ENCODE measurements around the gene NAT8. TPM values are rescaled to one million over a fixed set of nuclear protein-coding genes. Genes with fewer than 3 reads are reported as not detected.
"Not testable (repeated sequence)": the region's sequence is repeated elsewhere in the genome, so short reads cannot be mapped to it uniquely, and the experiment has no call there.

Gene NAT8
- total and polyA plus RNA-seq, 7 experiments from 2014 or later, result not detected

DNA sequence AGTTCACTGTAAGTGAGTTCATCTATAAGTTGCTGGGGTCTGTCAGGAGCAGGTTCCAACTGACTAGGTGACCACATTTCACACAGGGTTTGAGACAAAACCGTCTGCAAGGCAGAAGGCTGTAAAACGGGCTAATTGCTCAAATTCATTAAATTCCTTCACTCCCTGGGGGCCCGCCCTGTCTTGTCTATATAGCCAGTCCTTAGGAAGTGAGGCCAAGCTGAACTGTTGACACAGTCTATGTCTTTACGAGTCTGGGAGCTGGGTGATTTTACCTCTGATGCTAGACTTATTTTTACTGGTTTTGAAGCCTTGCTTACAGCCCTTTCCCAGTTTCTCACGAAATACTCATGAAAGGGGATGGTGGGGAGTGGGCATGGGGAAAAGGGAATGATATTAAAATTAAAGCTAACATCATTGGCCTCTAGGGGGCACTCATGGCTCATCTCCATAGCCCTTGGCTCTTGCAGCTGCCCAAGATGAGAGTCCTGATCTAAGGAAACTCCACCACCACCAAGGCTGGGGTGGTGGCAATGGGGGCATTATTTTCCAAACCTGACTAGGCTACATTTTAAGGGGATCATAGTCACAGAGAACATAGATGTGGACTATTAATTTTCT, 37.8 kb upstream of the NAT8 start:
- H3K27me3 ChIP-seq (ENCODE audit: control insufficient read depth in 2 of 2, insufficient read depth in 2 of 2, low read length in 2 of 2); H3K36me3 Mint-ChIP-seq; H3K36me3 ChIP-seq (ENCODE audit: control insufficient read depth in 2 of 3, insufficient read depth in 3 of 3, low read length in 3 of 3); H3K4me1 Mint-ChIP-seq; intact Hi-C loops (cut with micrococcal nuclease); H3K27me3 Mint-ChIP-seq; H3K27ac Mint-ChIP-seq; H3K4me3 Mint-ChIP-seq; POLR2A ChIA-PET; H3K9me3 ChIP-seq (ENCODE audit: control insufficient read depth in 2 of 3, low read length in 3 of 3); H3K27ac ChIP-seq (ENCODE audit: low read depth, low read length); H3K4me3 ChIP-seq (ENCODE audit: low read length); H3K4me1 ChIP-seq (ENCODE audit: control insufficient read depth in 2 of 2, insufficient read depth in 2 of 2, low read length in 2 of 2); H3K9me3 Mint-ChIP-seq: not testable (repeated sequence)
- ATAC-seq (peak; percentile 63), DNase-seq (peak in 2 of 9 donors; percentile 4 to 14)
- CTCF ChIA-PET, result interaction anchor here (0.6 kb wide), 1 partner anchor 713 kb away, joined by 3 read pairs; no protein-coding TSS in a partner anchor

DNA sequence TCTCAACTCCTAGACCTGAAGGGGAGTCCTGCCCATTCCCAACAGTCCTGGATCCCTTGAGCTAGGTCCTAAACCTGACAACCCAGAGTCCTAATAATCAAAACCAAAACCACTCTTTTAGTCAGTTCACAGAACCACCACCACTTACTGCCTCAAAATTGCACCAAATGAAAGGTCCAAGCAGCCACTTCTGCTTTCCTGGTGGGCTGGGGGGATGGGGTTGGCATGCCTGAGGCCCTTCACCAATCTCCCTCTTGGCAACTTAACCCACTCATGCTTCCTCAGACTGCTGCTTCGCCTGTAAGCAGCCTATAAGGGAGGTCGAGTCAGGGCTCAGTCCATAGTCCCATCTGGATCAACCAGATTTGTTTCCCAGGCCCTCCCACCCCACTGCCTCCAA, 37.0 kb upstream of the NAT8 start:
- H3K9me3 Mint-ChIP-seq; H3K27ac ChIP-seq (ENCODE audit: low read depth, low read length); POLR2A ChIA-PET; H3K27ac Mint-ChIP-seq; H3K36me3 ChIP-seq (ENCODE audit: control insufficient read depth in 2 of 3, insufficient read depth in 3 of 3, low read length in 3 of 3); H3K9me3 ChIP-seq (ENCODE audit: control insufficient read depth in 2 of 3, low read length in 3 of 3); H3K4me3 Mint-ChIP-seq; ATAC-seq; H3K4me3 ChIP-seq (ENCODE audit: low read length); H3K27me3 ChIP-seq (ENCODE audit: control insufficient read depth in 2 of 2, insufficient read depth in 2 of 2, low read length in 2 of 2); DNase-seq; H3K4me1 ChIP-seq (ENCODE audit: control insufficient read depth in 2 of 2, insufficient read depth in 2 of 2, low read length in 2 of 2); CTCF ChIA-PET; H3K4me1 Mint-ChIP-seq; H3K27me3 Mint-ChIP-seq; intact Hi-C loops (cut with micrococcal nuclease): not testable (repeated sequence)
- H3K36me3 Mint-ChIP-seq, result peaks cover 0 to 12% (median 0%) of the 10 kb centered on the region in 5 donors

- H3K9me3 Mint-ChIP-seq; H3K4me1 Mint-ChIP-seq; H3K27me3 ChIP-seq (ENCODE audit: control insufficient read depth in 2 of 2, insufficient read depth in 2 of 2, low read length in 2 of 2); H3K27me3 Mint-ChIP-seq; H3K27ac ChIP-seq (ENCODE audit: low read depth, low read length); H3K4me3 ChIP-seq (ENCODE audit: low read length); H3K9me3 ChIP-seq (ENCODE audit: control insufficient read depth in 2 of 3, low read length in 3 of 3); ATAC-seq; H3K36me3 ChIP-seq (ENCODE audit: control insufficient read depth in 2 of 3, insufficient read depth in 3 of 3, low read length in 3 of 3); H3K4me1 ChIP-seq (ENCODE audit: control insufficient read depth in 2 of 2, insufficient read depth in 2 of 2, low read length in 2 of 2); POLR2A ChIA-PET; DNase-seq; intact Hi-C loops (cut with micrococcal nuclease); H3K4me3 Mint-ChIP-seq; H3K27ac Mint-ChIP-seq; CTCF ChIA-PET: not testable (repeated sequence)
- H3K36me3 Mint-ChIP-seq, result peaks cover 0 to 24% (median 4%) of the 10 kb centered on the region in 5 donors
These were observed 35.8 kb upstream of the NAT8 start for GRCh38 chr2:73678008-73678407.

DNA sequence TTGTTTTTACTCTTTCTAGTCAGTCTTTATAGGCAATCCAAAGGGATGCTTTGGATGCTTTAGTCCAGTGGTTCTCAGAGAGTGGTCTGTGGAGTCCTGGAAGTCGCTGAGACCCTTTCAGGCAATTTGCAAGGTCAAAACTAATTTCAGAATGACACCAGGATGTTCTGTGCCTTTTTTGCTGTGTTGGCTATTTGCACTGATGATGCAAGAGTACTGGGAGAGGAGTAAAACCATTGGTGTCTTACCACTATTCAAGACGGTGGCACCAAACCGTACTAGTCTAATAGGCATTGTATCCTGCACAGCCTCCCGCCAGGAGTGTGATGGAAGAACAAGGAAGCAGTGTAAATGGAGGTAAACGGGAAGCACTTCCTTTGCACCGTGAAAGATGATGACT, 34.0 kb upstream of the NAT8 start:
- H3K4me3 ChIP-seq (ENCODE audit: low read length); H3K36me3 ChIP-seq (ENCODE audit: control insufficient read depth in 2 of 3, insufficient read depth in 3 of 3, low read length in 3 of 3); H3K27ac ChIP-seq (ENCODE audit: low read depth, low read length); DNase-seq; CTCF ChIA-PET; ATAC-seq; intact Hi-C loops (cut with micrococcal nuclease); H3K9me3 Mint-ChIP-seq; H3K4me1 ChIP-seq (ENCODE audit: control insufficient read depth in 2 of 2, insufficient read depth in 2 of 2, low read length in 2 of 2); H3K27me3 Mint-ChIP-seq; H3K27me3 ChIP-seq (ENCODE audit: control insufficient read depth in 2 of 2, insufficient read depth in 2 of 2, low read length in 2 of 2); H3K9me3 ChIP-seq (ENCODE audit: control insufficient read depth in 2 of 3, low read length in 3 of 3); H3K27ac Mint-ChIP-seq; H3K4me1 Mint-ChIP-seq; H3K4me3 Mint-ChIP-seq; POLR2A ChIA-PET: not testable (repeated sequence)
- H3K36me3 Mint-ChIP-seq, result peaks cover 0 to 34% (median 7%) of the 10 kb centered on the region in 5 donors

DNA sequence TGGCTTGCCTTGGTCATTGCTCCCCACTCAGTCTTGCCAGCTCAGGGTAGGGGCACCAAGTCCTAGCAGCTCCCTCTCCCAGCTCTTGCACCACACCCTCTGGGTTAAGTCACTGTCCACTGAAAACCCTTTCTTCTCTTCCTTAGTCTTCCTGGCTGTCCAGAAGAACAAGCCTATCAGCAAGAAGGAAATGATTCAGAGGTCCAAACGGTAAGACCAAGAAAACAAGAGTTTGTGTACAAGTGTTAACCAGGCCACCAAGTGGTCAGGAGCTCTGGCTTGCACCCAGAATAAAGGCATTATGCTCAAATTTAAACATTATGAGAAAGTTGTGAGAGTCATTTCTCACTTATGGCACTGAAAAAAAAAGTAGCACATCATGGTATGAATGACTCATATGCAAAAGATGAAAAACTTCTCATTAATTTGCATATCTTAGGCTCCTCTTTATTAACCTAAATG, 32.5 kb upstream of the NAT8 start:
- H3K4me3 ChIP-seq (ENCODE audit: low read length); H3K4me1 ChIP-seq (ENCODE audit: control insufficient read depth in 2 of 2, insufficient read depth in 2 of 2, low read length in 2 of 2); ATAC-seq; H3K4me3 Mint-ChIP-seq; H3K27ac Mint-ChIP-seq; H3K27me3 ChIP-seq (ENCODE audit: control insufficient read depth in 2 of 2, insufficient read depth in 2 of 2, low read length in 2 of 2); CTCF ChIA-PET; H3K9me3 Mint-ChIP-seq; H3K27me3 Mint-ChIP-seq; H3K36me3 ChIP-seq (ENCODE audit: control insufficient read depth in 2 of 3, insufficient read depth in 3 of 3, low read length in 3 of 3); intact Hi-C loops (cut with micrococcal nuclease); H3K9me3 ChIP-seq (ENCODE audit: control insufficient read depth in 2 of 3, low read length in 3 of 3); POLR2A ChIA-PET; DNase-seq; H3K27ac ChIP-seq (ENCODE audit: low read depth, low read length); H3K4me1 Mint-ChIP-seq: not testable (repeated sequence)
- peaks cover 0 to 41% (median 10%) of the 10 kb centered on the region in 5 donors for H3K36me3 Mint-ChIP-seq

DNA sequence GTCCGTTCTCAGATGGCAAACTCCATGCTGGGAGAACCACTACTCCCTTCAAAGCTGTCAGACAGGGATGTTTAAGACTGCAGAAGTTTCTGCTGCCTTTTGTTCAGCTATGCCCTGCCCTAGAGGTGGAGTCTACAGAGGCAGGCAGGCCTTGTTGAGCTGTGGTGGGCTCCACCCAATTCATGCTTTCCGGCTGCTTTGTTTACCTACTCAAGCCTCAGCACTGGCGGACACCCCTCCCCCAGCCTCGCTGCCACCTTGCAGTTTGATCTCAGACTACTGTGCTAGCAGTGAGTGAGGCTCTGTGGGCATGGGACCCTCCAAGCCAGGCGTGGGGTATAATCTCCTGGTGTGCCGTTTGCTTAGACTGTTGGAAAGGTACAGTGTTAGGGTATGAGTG, 27.8 kb upstream of the NAT8 start:
- H3K27me3 ChIP-seq (ENCODE audit: control insufficient read depth in 2 of 2, insufficient read depth in 2 of 2, low read length in 2 of 2); DNase-seq; H3K4me3 Mint-ChIP-seq; H3K9me3 ChIP-seq (ENCODE audit: control insufficient read depth in 2 of 3, low read length in 3 of 3); H3K4me1 Mint-ChIP-seq; H3K4me1 ChIP-seq (ENCODE audit: control insufficient read depth in 2 of 2, insufficient read depth in 2 of 2, low read length in 2 of 2); H3K27ac ChIP-seq (ENCODE audit: low read depth, low read length); H3K4me3 ChIP-seq (ENCODE audit: low read length); POLR2A ChIA-PET; ATAC-seq; H3K27ac Mint-ChIP-seq; intact Hi-C loops (cut with micrococcal nuclease); H3K36me3 ChIP-seq (ENCODE audit: control insufficient read depth in 2 of 3, insufficient read depth in 3 of 3, low read length in 3 of 3): not testable (repeated sequence)
- CTCF ChIA-PET, result interaction anchor here (0.7 kb wide), 1 partner anchor 16 kb away, joined by 3 read pairs; no protein-coding TSS in a partner anchor
- H3K27me3 Mint-ChIP-seq, result peaks cover 5 to 11% (median 7%) of the 10 kb centered on the region in 5 donors
- H3K9me3 Mint-ChIP-seq, result peaks cover 0 to 10% (median 3%) of the 10 kb centered on the region in 11 donors
- H3K36me3 Mint-ChIP-seq, result peaks cover 0 to 41% (median 7%) of the 10 kb centered on the region in 5 donors

DNA sequence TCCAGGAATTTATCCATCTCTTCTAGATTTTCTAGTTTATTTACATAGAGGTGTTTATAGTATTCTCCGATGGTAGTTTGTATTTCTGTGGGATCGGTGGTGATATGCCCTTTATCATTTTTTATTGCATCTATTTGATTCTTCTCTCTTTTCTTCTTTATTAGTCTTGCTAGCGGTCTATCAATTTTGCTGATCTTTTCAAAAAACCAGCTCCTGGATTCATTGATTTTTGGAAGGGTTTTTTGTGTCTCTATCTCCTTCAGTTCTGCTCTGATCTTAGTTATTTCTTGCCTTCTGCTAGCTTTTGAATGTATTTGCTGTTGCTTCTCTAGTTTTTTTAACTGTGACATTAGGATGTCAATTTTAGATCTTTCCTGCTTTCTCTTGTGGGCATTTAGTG, 25.0 kb upstream of the NAT8 start:
- intact Hi-C loops (cut with micrococcal nuclease); H3K27ac ChIP-seq (ENCODE audit: low read depth, low read length): not testable (repeated sequence)

More for the DNA sequence above, 25.0 kb upstream of the NAT8 start:
- H3K4me3 Mint-ChIP-seq; H3K4me1 Mint-ChIP-seq; H3K4me1 ChIP-seq (ENCODE audit: control insufficient read depth in 2 of 2, insufficient read depth in 2 of 2, low read length in 2 of 2); H3K27ac Mint-ChIP-seq; H3K9me3 ChIP-seq (ENCODE audit: control insufficient read depth in 2 of 3, low read length in 3 of 3); ATAC-seq; H3K27me3 ChIP-seq (ENCODE audit: control insufficient read depth in 2 of 2, insufficient read depth in 2 of 2, low read length in 2 of 2); H3K36me3 ChIP-seq (ENCODE audit: control insufficient read depth in 2 of 3, insufficient read depth in 3 of 3, low read length in 3 of 3); DNase-seq; H3K4me3 ChIP-seq (ENCODE audit: low read length); POLR2A ChIA-PET; CTCF ChIA-PET: not testable (repeated sequence)
- Mint-ChIP-seq H3K36me3 (peaks cover 0 to 19% (median 7%) of the 10 kb centered on the region in 5 donors), H3K27me3 (peaks cover 5 to 14% (median 7%) of the 10 kb centered on the region in 5 donors), H3K9me3 (peaks cover 0 to 11% (median 3%) of the 10 kb centered on the region in 11 donors)

Data from naive thymus-derived CD4-positive, alpha-beta T cell (primary cell).